K562 (cell line): ENCODE results near the gene LHPP. TPM values are rescaled to one million over a fixed set of nuclear protein-coding genes. Genes with fewer than 3 reads are reported as not detected.

Experiments
- CLOCK ChIP-seq: fragments of 250-450 bp; sonication (Bioruptor Pico); IDR thresholded peaks from 2 replicates; pipeline ENCODE4 v1.4.0; 2020; ENCODE audit warnings: mild to moderate bottlenecking, moderate library complexity, borderline replicate concordance
- CREB3L1 ChIP-seq: fragments of 450-650 bp; IDR thresholded peaks from 2 replicates; pipeline ENCODE4 v1.6.1; 2014; ENCODE audit warnings: low read depth, mild to moderate bottlenecking, moderate library complexity, borderline replicate concordance
- CTCF ChIP-seq, 3 experiments: IDR thresholded peaks in 2 of 3; conservative IDR thresholded peaks in 1 of 3; 2 replicates each; pipeline ENCODE4 v1.5.1; 2011 to 2012; ENCODE audit warnings: low read length in 3 of 3, mild to moderate bottlenecking in 3 of 3, control low read depth in 2 of 3, improper control_type of control experiment in 1 of 3, inconsistent platforms in 1 of 3, low read depth in 1 of 3, mixed read lengths in 1 of 3, moderate library complexity in 1 of 3; ENCODE audit not compliant: insufficient read depth in 2 of 3
- EP400 ChIP-seq: fragments of 450-650 bp; IDR thresholded peaks from 2 replicates; pipeline ENCODE4 v1.6.1; 2017; ENCODE audit warnings: antibody characterized with exemption, mild to moderate bottlenecking, moderate library complexity
- HMGN3 ChIP-seq: IDR thresholded peaks from 2 replicates; pipeline ENCODE4 v1.6.1; 2011; ENCODE audit warnings: borderline replicate concordance, low read depth, mild to moderate bottlenecking, mixed read lengths, low read length; ENCODE audit not compliant: insufficient read length; ENCODE audit errors: extremely low read depth
- HNRNPL ChIP-seq: fragments of 200-400 bp; formaldehyde crosslinking; IDR thresholded peaks from 2 replicates; pipeline ENCODE4 v1.6.1; 2017; ENCODE audit warnings: low read depth, mild to moderate bottlenecking, low read length
- NFXL1 ChIP-seq: fragments of 450-650 bp; formaldehyde crosslinking; IDR thresholded peaks from 2 replicates; pipeline ENCODE4 v1.4.0; 2021; ENCODE audit warnings: mild to moderate bottlenecking
- RB1 ChIP-seq: fragments of 450-650 bp; IDR thresholded peaks from 2 replicates; pipeline ENCODE4 v1.6.1; 2017; ENCODE audit warnings: low read depth, mild to moderate bottlenecking
- RBM39 ChIP-seq: fragments of 200-400 bp; formaldehyde crosslinking; optimal IDR thresholded peaks from 2 replicates; pipeline ENCODE3; 2018; ENCODE audit warnings: low read depth, low read length
- REST ChIP-seq, 2 experiments: fragments of 450-650 bp; formaldehyde crosslinking in 1 of 2; IDR thresholded peaks; 2 replicates each; pipeline versions ENCODE4 v1.4.0 to v1.6.1; 2014 to 2020; ENCODE audit warnings: mild to moderate bottlenecking in 2 of 2, borderline replicate concordance in 1 of 2, low read depth in 1 of 2
- ZNF140 ChIP-seq: fragments of 250-450 bp; sonication (Bioruptor Pico); IDR thresholded peaks from 2 replicates; pipeline ENCODE4 v1.8.0; 2021; ENCODE audit warnings: moderate library complexity, mild to moderate bottlenecking, inconsistent platforms
- ZNF184 ChIP-seq: sonication (generic); formaldehyde crosslinking; IDR thresholded peaks from 2 replicates; pipeline ENCODE4 v1.5.0; 2020; ENCODE audit warnings: missing genetic modification reagents
- ZNF77 ChIP-seq: fragments of 250-450 bp; sonication (Bioruptor Pico); IDR thresholded peaks from 2 replicates; pipeline ENCODE4 v1.5.0; 2020
- polyA plus RNA-seq, 8 experiments: library from polyadenylated mRNA; depleted of rRNA in 4 of 8; stranded (reverse) in 5 of 8; unstranded in 3 of 8; fragments of >200 nt; fragmentation: Nextera tagmentation in 2 of 8; fragmentation: Illumina TruSeq in 1 of 8; extraction: Ambion mirVana in 2 of 8; extraction: Trizol in 1 of 8; gene quantifications; 2 replicates each; pipeline versions ENCODE4 v1.2.1 to v1.2.3, GENCODE V29; 2011 to 2014; ENCODE audit warnings: inconsistent platforms in 1 of 8, missing spikeins in 1 of 8
- total RNA-seq, 7 experiments: library from RNA; depleted of rRNA in 6 of 7; stranded (reverse); fragments of >200 nt in 6 of 7; fragmentation: Illumina TruSeq in 2 of 7; extraction: Trizol in 2 of 7; gene quantifications; 2 replicates each; pipeline versions ENCODE4 v1.2.1 to v1.2.3, GENCODE V29; 2011 to 2021; ENCODE audit warnings: low replicate concordance in 1 of 7

LHPP gene
- total and polyA plus RNA-seq, 9 of the 15 experiments (the other 6 are each of a cell fraction or from before 2014, with no cell fraction given), result 0.34 to 7.4 (median 3.0) TPM

- no peak for TF ChIP-seq CREB3L1
- no peak for TF ChIP-seq ZNF77 (CRISPR knock-in tag)
- TF ChIP-seq REST (IDR thresholded peaks at IDR 0.05; ENCODE audit: borderline replicate concordance), result peak; percentile 64; the same call in 1 of the 2 replicates
- no peak for TF ChIP-seq REST (CRISPR knock-in tag; IDR thresholded peaks at IDR 0.05; ENCODE audit: low read depth)
- TF ChIP-seq RBM39, result no peak
- no peak for TF ChIP-seq ZNF140 (CRISPR knock-in tag)
- peak; percentile 32 for TF ChIP-seq HMGN3
- no peak for TF ChIP-seq ZNF184
- no peak for TF ChIP-seq NFXL1 (CRISPR knock-in tag)
- no peak for TF ChIP-seq HNRNPL
- peak; percentile 30; the same call in 1 of the 2 replicates for TF ChIP-seq RB1
- peak; percentile 66 to 71 (median 68) for TF ChIP-seq CTCF (IDR thresholded peaks at IDR 0.05 in 2 of 3, conservative IDR thresholded peaks at IDR 0.05 in 1 of 3; ENCODE audit: insufficient read depth in 2 of 3, low read depth in 1 of 3, low read length in 3 of 3)
- no peak for TF ChIP-seq EP400
- no peak for TF ChIP-seq CLOCK
Measured at GRCh38 chr10:124565565-124566221, 104.1 kb downstream of the LHPP start (continued).
